GM18907 (cell line): ENCODE results near the gene TCEAL2.
"Not testable (repeated sequence)": the region's sequence is repeated elsewhere in the genome, so short reads cannot be mapped to it uniquely, and the experiment has no call there.

Source experiments
- ATAC-seq: cut with Tn5 transposase; IDR thresholded peaks from one replicate; pipeline ENCODE4 v1.9.1; 2021; ENCODE audit warnings: mild to moderate bottlenecking, moderate library complexity; ENCODE audit not compliant: unreplicated experiment

Gene TCEAL2

GRCh38 chrX:102125436-102125835 is at the start of gene TCEAL2:
Gene TCEAL2, plus strand, starts transcription at chrX:102125679. Its CDS starts 1,152 bp downstream, at chrX:102126831.
- ATAC-seq = not testable (repeated sequence)

- no peak for ATAC-seq
These were observed 48.1 kb upstream of the TCEAL2 start for GRCh38 chrX:102077426-102077825.

- no peak for ATAC-seq
These were observed 39.8 kb upstream of the TCEAL2 start for GRCh38 chrX:102085706-102086105.

- no peak for ATAC-seq
These were observed 12.1 kb upstream of the TCEAL2 start for GRCh38 chrX:102113367-102113766.

GRCh38 chrX:102115748-102116147 is 9.7 kb upstream of the TCEAL2 start:
- no peak for ATAC-seq

GRCh38 chrX:102125014-102125413 is 465 bp upstream of the TCEAL2 start:
- not testable (repeated sequence) for ATAC-seq

- not testable (repeated sequence) for ATAC-seq
These were observed 770 bp downstream of the TCEAL2 start for GRCh38 chrX:102126080-102126818.

- ATAC-seq = no peak
These were observed 1.4 kb downstream of the TCEAL2 start for GRCh38 chrX:102126863-102127262.

- ATAC-seq = no peak
These were observed 4.0 kb downstream of the TCEAL2 start for GRCh38 chrX:102129473-102129872.

- no peak for ATAC-seq
These were observed 12.6 kb downstream of the TCEAL2 start for GRCh38 chrX:102138064-102138463.

GRCh38 chrX:102140876-102141275 is 15.4 kb downstream of the TCEAL2 start:
- not testable (repeated sequence) for ATAC-seq

GRCh38 chrX:102141631-102142030 is 16.2 kb downstream of the TCEAL2 start:
- ATAC-seq = not testable (repeated sequence)

- not testable (repeated sequence) for ATAC-seq
These were observed 16.8 kb downstream of the TCEAL2 start, which contains the start of gene TCEAL6 for GRCh38 chrX:102142274-102142673. Gene TCEAL6, minus strand, starts transcription at chrX:102142481.

- peak; percentile 19 for ATAC-seq
These were observed 28.9 kb downstream of the TCEAL2 start for GRCh38 chrX:102154218-102154860.

GRCh38 chrX:102154900-102155805 is 29.7 kb downstream of the TCEAL2 start:
- peak; percentile 36 for ATAC-seq

GRCh38 chrX:102155806-102156179 is 30.3 kb downstream of the TCEAL2 start, which contains the start of gene BEX5:
Gene BEX5, minus strand, starts transcription at chrX:102155977. Its CDS starts 1,712 bp downstream, at chrX:102154265.
- peak; percentile 98 for ATAC-seq
